Stimulated activated CD8-positive, alpha-beta memory T cell treated with anti-CD3 and anti-CD28 coated beads, Interleukin-15, amount 100 ng/mL, for 48 hours (primary cell): ENCODE results near the gene GIT1.

Source experiments
- DNase-seq, 2 donors: peaks; one replicate each; pipeline ENCODE4 v3.0.0-alpha.2; 2020; ENCODE audit warnings: low read depth in 2 of 2

Gene GIT1

GRCh38 chr17:29594519-29595090 lies 5.2 kb upstream of the GIT1 start:
- DNase-seq: no peak

DNA sequence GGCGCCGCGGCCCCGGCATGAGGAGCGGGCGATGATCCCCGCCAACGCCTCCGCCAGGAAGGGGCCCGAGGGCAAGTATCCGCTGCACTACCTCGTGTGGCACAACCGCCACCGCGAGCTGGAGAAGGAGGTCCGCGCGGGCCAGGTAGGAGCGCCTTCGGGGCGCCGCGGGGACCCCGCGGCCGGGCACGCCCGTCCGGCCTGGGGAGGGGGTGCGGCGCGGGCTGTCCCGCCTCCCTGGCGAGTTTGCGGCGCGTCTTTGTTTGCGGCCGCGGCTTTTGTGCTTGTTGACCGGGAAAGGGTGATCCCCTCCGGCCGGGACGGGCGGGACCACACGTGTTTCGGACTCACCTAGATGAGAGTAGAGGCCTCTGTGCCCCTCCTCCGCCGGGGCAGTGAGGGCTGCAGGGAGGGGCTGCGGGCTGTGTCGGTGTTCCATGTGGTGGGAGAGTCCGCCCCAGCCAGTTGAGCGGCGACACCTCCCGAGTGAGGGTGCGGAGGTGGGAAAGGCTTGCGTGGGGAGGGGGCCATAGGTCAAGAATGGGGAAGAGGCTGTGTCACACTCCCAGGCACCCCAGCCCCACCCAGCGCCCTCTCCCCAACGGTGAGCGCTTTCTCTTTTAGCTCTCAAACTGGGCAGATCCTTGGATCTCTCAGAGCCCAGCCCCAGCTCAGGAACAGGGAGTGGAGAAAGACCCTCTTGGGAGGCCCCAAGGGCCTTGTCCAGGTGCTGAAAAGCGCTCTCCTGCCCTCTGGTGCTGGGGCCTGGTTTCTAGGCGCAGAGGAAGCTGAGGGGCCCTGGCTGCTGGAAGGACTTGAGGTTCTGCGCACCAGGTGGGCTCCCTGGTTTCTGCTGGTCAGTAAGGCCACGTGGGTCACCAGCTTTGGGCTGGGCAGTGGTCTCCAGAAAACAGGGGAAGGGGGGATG lies 4.4 kb upstream of the GIT1 start:
- DNase-seq: no peak

GRCh38 chr17:29592850-29593551 lies 3.6 kb upstream of the GIT1 start, which contains the start of gene ANKRD13B:
TSS of gene ANKRD13B (plus strand) at chr17:29593132. CDS start at chr17:29593622, 490 bp downstream.
- DNase-seq: no peak

DNA sequence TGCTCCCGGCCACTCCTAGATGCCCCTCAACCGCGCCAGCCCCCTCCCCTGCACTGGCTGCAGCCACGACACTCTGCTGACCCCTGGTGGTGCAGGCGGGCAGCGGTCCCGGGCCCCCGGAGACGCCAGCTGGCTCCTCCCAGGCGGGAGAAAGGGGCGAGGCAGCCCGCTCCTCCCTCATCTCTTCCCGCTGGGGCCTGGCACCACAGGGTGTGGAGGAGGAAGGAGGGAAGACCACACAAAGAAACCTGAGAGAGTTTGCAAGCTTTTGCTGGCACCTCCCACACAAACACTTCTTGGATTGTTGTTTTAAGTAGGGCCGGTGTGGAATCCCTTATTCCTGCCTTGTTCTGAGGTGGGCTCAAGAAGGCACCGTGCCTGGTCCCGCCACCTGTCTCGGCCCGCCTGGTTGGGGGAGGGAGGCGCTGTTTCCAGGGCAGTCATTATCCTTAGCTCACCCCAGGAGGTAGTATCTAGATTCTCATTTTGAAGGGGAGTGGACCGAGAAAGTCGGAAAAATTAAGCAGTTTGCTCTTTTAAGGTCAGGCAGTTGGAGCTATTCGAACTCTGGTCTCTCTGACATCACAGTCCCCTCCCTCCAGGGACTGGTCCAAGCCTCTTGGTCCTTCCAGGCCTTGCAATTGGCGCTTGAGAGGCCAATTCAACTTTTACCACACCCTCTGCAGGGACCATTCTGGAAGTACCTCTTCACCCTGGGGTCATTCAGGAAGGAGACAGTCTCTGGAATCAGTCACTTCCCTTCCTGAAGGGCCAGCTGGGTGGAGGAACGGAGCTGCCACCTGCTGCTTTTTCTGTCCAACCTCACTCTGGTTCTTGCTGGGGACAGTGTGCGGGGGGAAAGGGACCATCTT lies 2.5 kb upstream of the GIT1 start:
- DNase-seq: peak; percentile 73 to 75

DNA sequence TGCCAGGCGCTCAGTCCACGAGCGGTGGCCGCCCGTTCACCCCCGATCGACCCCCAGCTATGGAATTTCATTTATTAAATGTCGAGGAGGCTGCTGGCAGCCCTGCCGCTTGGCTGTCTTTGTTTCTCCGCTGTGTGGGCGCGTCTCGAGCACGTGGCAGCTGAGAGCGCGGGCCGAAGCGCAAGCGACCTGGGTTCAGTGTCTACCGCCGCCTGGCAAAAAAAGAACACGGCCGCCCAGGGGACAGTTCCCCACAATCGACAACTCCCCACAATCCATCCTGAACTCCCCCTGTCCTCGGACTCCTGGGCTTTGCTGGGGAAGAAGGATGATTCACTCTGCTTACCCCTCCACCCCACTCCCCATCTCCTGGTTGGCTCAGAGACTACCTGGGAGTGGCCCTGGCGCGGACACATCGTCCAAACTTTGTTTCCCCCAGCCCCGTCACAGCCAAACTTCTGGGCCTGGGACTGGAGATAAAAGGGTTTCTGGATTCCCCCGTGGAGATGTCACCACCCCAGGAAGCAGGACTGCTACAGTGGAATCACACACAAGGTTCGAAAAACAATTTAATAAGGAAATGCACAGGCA lies 1.8 kb upstream of the GIT1 start:
- no peak for DNase-seq

DNA sequence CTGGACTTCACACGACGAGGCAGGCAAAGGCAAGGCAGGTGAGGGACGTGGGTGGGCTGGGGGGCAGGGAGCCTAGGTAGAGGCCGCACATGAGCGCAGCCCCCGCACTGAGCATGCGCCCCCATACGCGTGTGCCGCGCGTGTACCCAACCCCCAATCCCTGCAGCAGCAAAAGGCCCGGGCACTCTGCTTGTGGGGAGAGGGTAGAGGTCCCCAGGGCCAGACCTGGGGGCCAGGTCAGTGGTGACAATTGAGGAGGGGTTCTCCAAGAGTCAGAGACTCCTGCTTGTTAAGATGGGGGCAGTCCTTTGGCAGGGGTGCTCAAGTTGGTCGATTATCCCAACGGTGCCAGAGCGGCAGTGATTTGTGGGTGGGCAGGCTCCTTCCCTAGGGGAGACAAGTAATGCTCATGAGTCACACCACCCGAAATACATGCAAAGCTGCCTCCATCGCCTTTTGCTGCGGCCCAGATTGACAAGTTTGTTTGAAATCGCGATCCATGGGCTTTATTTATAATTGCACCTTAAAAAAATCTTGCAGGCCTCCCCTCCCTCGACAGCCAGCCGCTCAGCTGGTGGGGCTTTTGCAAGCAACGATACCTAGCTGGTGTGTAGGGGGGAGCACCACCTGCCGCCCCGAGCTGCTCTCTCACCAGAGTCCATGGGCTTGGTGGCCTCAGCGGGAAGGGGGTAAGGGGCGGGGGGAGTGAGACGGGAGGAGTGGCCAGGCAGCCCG lies 1.1 kb upstream of the GIT1 start:
- no peak for DNase-seq

DNA sequence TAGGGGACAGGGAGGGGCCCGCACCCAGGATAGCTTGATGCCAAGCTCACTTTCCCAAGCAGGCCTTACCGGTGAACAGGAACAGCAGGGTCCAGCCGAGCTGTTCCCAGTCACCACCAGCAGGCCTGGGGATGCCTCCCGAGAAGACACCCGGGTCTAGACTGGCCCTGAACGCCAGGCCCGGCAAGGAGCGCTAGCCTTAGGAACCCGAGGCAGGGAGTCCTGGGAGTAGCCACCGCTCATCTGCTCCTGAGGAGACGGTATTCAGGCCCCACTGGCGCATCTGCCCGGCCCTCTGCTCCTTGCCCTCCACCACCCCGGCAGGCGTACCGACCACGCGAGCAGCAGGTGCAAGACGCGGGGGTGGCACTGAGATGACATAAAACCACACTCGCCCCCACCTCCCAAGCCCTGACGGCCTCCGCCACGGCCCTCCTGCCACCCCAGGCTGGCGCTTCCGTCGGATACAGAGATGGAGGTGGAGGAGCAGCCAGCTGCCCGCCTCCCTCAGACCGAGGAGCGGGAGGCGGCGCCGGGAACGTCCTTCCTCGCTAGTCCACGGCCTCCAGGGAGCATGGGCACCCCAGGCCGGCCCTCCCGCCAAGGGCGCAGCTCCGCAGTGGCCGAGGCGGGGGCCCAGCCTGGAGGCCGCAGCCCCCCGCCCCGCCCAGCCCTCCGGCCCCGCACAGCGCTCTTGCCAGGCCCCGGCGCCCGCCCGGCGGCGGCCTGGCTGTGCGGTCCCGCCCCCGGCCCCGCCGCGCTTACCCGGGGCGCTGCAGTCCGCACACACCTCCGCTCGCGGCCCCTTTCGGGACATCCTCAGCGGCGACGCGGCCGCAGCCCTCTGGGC lies 661 bp downstream of the GIT1 start:
- DNase-seq: no peak

GRCh38 chr17:29588017-29588561 lies 1.4 kb downstream of the GIT1 start:
- DNase-seq: no peak

- DNase-seq: no peak
Observed at GRCh38 chr17:29587591-29587990, 1.9 kb downstream of the GIT1 start.

GRCh38 chr17:29586676-29587469 lies 2.6 kb downstream of the GIT1 start:
- no peak for DNase-seq

DNA sequence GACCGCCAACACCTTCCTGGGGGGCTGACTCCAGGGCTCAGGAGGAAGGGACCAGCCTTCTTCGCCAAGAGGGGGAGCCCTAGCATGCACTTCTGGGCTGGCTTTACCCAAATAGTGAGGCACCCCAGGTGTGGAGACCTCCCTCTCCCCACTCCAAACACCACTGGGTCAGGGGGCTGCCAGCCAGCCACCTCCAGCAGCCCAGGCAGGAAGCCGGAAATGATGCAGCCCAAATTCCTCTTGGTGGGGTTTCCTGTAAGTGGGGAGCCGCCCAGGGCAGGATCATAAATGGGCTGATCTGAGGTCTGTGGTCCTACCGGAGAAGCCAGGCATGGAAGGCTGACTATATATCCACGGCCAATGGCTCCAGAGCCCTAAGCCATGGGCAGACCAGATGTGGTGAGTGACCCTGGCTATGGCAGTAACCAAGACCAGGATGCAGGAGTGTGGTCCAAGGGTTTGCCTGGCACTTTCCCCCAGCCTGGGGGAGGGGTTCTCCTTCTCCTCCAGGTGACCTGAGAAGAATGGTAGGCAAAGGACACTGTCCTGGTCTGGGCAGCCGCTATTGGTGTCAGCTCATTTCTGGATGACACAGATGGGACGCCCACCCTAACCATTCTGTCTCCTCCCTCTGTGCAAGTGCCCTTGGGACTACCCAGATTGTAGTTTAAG lies 4.2 kb downstream of the GIT1 start:
- no peak for DNase-seq

DNA sequence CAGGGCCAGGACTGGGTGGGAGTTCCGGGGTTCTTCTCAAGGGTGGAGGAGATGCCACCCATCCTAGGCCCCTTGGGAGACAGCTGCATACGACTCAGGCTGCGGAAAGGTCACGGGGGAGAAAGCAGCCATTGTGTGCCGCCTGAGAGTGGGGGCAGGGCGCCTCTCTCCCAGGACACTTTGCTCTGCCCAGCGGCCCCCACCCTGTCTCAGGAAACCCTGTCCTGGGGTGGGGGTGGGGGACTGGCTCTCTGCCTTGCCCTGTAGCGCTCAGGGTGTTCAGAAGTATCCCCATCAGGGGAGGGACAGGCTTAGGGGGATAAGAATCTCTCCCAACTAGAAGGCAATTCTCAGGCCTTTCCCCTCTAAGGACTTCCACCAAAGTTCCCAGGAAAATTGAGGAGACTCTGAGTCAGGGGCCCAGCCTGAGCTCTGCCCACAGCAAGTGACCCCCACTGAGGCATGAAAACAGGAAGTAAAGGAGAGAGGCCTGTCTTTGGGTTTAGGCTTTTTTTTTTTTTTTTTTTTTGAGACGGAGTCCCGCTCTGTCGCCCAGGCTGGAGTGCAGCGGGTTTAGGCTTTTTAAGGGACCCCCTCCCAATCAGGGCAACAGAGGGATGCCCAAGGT lies 4.9 kb downstream of the GIT1 start:
- DNase-seq: no peak

- DNase-seq: no peak
Observed at GRCh38 chr17:29583324-29584248, 5.9 kb downstream of the GIT1 start.

DNA sequence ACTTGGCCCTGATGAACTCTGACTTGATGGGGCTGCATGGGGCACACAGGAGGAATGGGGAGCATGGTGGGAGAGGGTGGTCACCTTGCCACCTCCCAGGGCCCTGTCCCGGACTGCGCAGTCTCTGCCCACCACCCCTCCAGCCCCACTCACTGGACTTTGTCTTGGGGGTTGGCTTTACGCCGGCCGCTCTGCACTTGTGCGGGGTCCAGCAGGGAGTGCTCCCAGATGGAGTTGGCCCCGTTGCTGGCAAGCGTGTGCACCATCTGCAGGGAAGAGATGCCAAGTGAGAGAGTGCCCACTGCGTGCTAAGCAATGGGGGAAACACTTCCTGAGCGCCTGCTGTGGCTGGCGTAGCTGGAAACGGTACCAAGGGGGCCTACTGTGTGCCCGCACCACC lies 6.7 kb downstream of the GIT1 start:
- DNase-seq: no peak

GRCh38 chr17:29582254-29582765 lies 7.1 kb downstream of the GIT1 start:
- DNase-seq: no peak
